Spleen (tissue), 7 donors: ENCODE data around the gene FN1.
"Not testable (repeated sequence)": the region's sequence is repeated elsewhere in the genome, so short reads cannot be mapped to it uniquely, and the experiment has no call there.

Source experiments
- POLR2A ChIP-seq, 3 donors: fragments of 450-650 bp; IDR thresholded peaks; one replicate each; pipeline ENCODE4 v1.5.1; 2017; ENCODE audit warnings: antibody characterized with exemption in 3 of 3, mild to moderate bottlenecking in 1 of 3
- TF ChIP-seq, protein P1 (sequence below), 11 experiments: fragments of 200-600 bp in 7 of 11; fragments of 450-650 bp in 4 of 11; sonication (generic) in 4 of 11; IDR thresholded peaks in 8 of 11; conservative IDR thresholded peaks in 3 of 11; 1 replicate in 7 of 11; 2 replicates in 4 of 11; pipeline versions ENCODE4 v1.4.0 to v1.8.0; 2016 to 2021; ENCODE audit warnings: antibody characterized with exemption in 11 of 11, inconsistent platforms in 4 of 11, mild to moderate bottlenecking in 1 of 11
- donor health status: DM: no; HTN: no; CAD: no; lungs with moderate emphysema.
- donor health status: DM: no; HTN: no; CAD: no.
- donor health status: DM: no; HTN: no; CAD: no.

DNA sequence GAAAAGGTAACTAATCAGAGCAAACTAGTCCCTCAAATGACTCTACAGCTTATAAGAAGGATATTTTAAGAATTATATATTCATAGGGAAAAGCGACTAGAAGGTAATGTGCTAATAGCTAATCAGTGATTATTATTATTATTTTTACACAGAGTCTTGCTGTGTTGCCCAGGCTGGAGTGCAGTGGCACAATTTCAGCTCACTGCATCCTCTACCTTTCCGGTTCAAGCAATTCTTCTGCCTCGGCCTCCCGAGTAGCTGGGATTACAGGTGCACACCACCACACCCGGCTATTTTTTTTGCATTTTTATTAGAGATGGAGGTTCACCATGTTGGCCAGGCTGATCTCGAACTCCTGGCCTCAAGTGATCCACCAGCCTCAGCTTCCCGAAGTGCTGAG lies 27.4 kb downstream of the FN1 start:
- not testable (repeated sequence) for TF ChIP-seq POLR2A (IDR thresholded peaks at IDR 0.05)
- TF ChIP-seq, protein P1, sequence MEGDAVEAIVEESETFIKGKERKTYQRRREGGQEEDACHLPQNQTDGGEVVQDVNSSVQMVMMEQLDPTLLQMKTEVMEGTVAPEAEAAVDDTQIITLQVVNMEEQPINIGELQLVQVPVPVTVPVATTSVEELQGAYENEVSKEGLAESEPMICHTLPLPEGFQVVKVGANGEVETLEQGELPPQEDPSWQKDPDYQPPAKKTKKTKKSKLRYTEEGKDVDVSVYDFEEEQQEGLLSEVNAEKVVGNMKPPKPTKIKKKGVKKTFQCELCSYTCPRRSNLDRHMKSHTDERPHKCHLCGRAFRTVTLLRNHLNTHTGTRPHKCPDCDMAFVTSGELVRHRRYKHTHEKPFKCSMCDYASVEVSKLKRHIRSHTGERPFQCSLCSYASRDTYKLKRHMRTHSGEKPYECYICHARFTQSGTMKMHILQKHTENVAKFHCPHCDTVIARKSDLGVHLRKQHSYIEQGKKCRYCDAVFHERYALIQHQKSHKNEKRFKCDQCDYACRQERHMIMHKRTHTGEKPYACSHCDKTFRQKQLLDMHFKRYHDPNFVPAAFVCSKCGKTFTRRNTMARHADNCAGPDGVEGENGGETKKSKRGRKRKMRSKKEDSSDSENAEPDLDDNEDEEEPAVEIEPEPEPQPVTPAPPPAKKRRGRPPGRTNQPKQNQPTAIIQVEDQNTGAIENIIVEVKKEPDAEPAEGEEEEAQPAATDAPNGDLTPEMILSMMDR (IDR thresholded peaks at IDR 0.05 in 8 of 11, conservative IDR thresholded peaks at IDR 0.05 in 3 of 11), result not testable (repeated sequence)
